ENCODE data around the gene DLGAP4.

DLGAP4 gene

GRCh38 chr20:36499723-36500501, 193.8 kb downstream of the DLGAP4 start:
- H3K27me3 ChIP-seq (replicated peaks; ENCODE audit: control insufficient read depth, insufficient read depth, low read length) = no peaks in the 10 kb centered on the region
- no peak for TF ChIP-seq CTCF (IDR thresholded peaks at IDR 0.05; ENCODE audit: insufficient read depth, low read length, poor library complexity, severe bottlenecking)
- DNase-seq (ENCODE audit: extremely low read depth, insufficient read length) = no peak
- H3K4me3 ChIP-seq (replicated peaks; ENCODE audit: low read depth, low read length) = no peak overlapping the region
- peaks cover 26% of the 10 kb centered on the region for H3K36me3 ChIP-seq (ENCODE audit: control insufficient read depth, insufficient read depth, low read length)

GRCh38 chr20:36501367-36502006, 195.3 kb downstream of the DLGAP4 start:
- H3K4me3 ChIP-seq (replicated peaks; ENCODE audit: low read depth, low read length) = no peak overlapping the region
- TF ChIP-seq CTCF (IDR thresholded peaks at IDR 0.05; ENCODE audit: insufficient read depth, low read length, poor library complexity, severe bottlenecking) = no peak
- H3K36me3 ChIP-seq (ENCODE audit: control insufficient read depth, insufficient read depth, low read length) = peaks cover 22% of the 10 kb centered on the region
- no peaks in the 10 kb centered on the region for H3K27me3 ChIP-seq (replicated peaks; ENCODE audit: control insufficient read depth, insufficient read depth, low read length)
- no peak for DNase-seq (ENCODE audit: extremely low read depth, insufficient read length)

- TF ChIP-seq CTCF (IDR thresholded peaks at IDR 0.05; ENCODE audit: insufficient read depth, low read length, poor library complexity, severe bottlenecking) = no peak
- DNase-seq (ENCODE audit: extremely low read depth, insufficient read length) = no peak
- H3K4me3 ChIP-seq (replicated peaks; ENCODE audit: low read depth, low read length) = no peak overlapping the region
- H3K36me3 ChIP-seq (ENCODE audit: control insufficient read depth, insufficient read depth, low read length) = peaks cover 16% of the 10 kb centered on the region
- no peaks in the 10 kb centered on the region for H3K27me3 ChIP-seq (replicated peaks; ENCODE audit: control insufficient read depth, insufficient read depth, low read length)
Observed at GRCh38 chr20:36504295-36504694, 198.2 kb downstream of the DLGAP4 start.

- peaks cover 9% of the 10 kb centered on the region for H3K36me3 ChIP-seq (ENCODE audit: control insufficient read depth, insufficient read depth, low read length)
- no peak for DNase-seq (ENCODE audit: extremely low read depth, insufficient read length)
- peak; percentile 53 for TF ChIP-seq CTCF (IDR thresholded peaks at IDR 0.05; ENCODE audit: insufficient read depth, low read length, poor library complexity, severe bottlenecking)
- H3K27me3 ChIP-seq (replicated peaks; ENCODE audit: control insufficient read depth, insufficient read depth, low read length) = no peaks in the 10 kb centered on the region
- H3K4me3 ChIP-seq (replicated peaks; ENCODE audit: low read depth, low read length) = no peak overlapping the region
Observed at GRCh38 chr20:36506253-36506652, 200.1 kb downstream of the DLGAP4 start.

GRCh38 chr20:36507746-36508145, 201.6 kb downstream of the DLGAP4 start:
- H3K27me3 ChIP-seq (replicated peaks; ENCODE audit: control insufficient read depth, insufficient read depth, low read length) = no peaks in the 10 kb centered on the region
- no peak overlapping the region for H3K4me3 ChIP-seq (replicated peaks; ENCODE audit: low read depth, low read length)
- peaks cover 10% of the 10 kb centered on the region for H3K36me3 ChIP-seq (ENCODE audit: control insufficient read depth, insufficient read depth, low read length)
- DNase-seq (ENCODE audit: extremely low read depth, insufficient read length) = no peak
- TF ChIP-seq CTCF (IDR thresholded peaks at IDR 0.05; ENCODE audit: insufficient read depth, low read length, poor library complexity, severe bottlenecking) = no peak
